ENCODE measurements around the gene OR2T35.
"Not testable (repeated sequence)": the region's sequence is repeated elsewhere in the genome, so short reads cannot be mapped to it uniquely, and the experiment has no call there.

Gene OR2T35

GRCh38 chr1:248655354-248655753 is 10.3 kb upstream of the OR2T35 start, which contains the start of gene OR2T27:
OR2T27 (minus strand) TSS chr1:248655528; CDS start chr1:248650884, 4,644 bp downstream.
- H2AFZ ChIP-seq (ENCODE audit: low read length); H3F3A ChIP-seq (ENCODE audit: insufficient read depth, low read length); H3K9me3 ChIP-seq (ENCODE audit: low read length); H3K4me3 ChIP-seq (ENCODE audit: low read depth, low read length, poor library complexity, severe bottlenecking); H3K9me2 ChIP-seq (ENCODE audit: low read depth, low read length); H4K20me1 ChIP-seq (ENCODE audit: insufficient read depth, low read length); H3K27me3 ChIP-seq (ENCODE audit: insufficient read depth, low read length); H3K4me1 ChIP-seq (ENCODE audit: insufficient read depth, low read length, severe bottlenecking); H3K36me3 ChIP-seq (ENCODE audit: insufficient read depth, low read length); H3K79me2 ChIP-seq (ENCODE audit: insufficient read depth, low read length); H3K4me2 ChIP-seq (ENCODE audit: low read length); H3K27ac ChIP-seq (ENCODE audit: low read depth, low read length, poor library complexity, severe bottlenecking); H3K9ac ChIP-seq (ENCODE audit: low read length): not testable (repeated sequence)

- H3K36me3 ChIP-seq (ENCODE audit: insufficient read depth, low read length); H3K9me2 ChIP-seq (ENCODE audit: low read depth, low read length); H2AFZ ChIP-seq (ENCODE audit: low read length); H3F3A ChIP-seq (ENCODE audit: insufficient read depth, low read length); H3K9me3 ChIP-seq (ENCODE audit: low read length); H4K20me1 ChIP-seq (ENCODE audit: insufficient read depth, low read length); H3K9ac ChIP-seq (ENCODE audit: low read length); H3K4me1 ChIP-seq (ENCODE audit: insufficient read depth, low read length, severe bottlenecking); H3K79me2 ChIP-seq (ENCODE audit: insufficient read depth, low read length); H3K27ac ChIP-seq (ENCODE audit: low read depth, low read length, poor library complexity, severe bottlenecking); H3K4me3 ChIP-seq (ENCODE audit: low read depth, low read length, poor library complexity, severe bottlenecking); H3K4me2 ChIP-seq (ENCODE audit: low read length); H3K27me3 ChIP-seq (ENCODE audit: insufficient read depth, low read length): not testable (repeated sequence)
Observed at GRCh38 chr1:248648770-248649536, 3.9 kb upstream of the OR2T35 start.

GRCh38 chr1:248642971-248643651 is 2.0 kb downstream of the OR2T35 start:
- H3K9me3 ChIP-seq (ENCODE audit: low read length); H3K4me2 ChIP-seq (ENCODE audit: low read length); H4K20me1 ChIP-seq (ENCODE audit: insufficient read depth, low read length); H3K9me2 ChIP-seq (ENCODE audit: low read depth, low read length); H3K27ac ChIP-seq (ENCODE audit: low read depth, low read length, poor library complexity, severe bottlenecking); H3K9ac ChIP-seq (ENCODE audit: low read length); H3K79me2 ChIP-seq (ENCODE audit: insufficient read depth, low read length); H3K4me3 ChIP-seq (ENCODE audit: low read depth, low read length, poor library complexity, severe bottlenecking); H3K27me3 ChIP-seq (ENCODE audit: insufficient read depth, low read length); H3K36me3 ChIP-seq (ENCODE audit: insufficient read depth, low read length); H2AFZ ChIP-seq (ENCODE audit: low read length); H3K4me1 ChIP-seq (ENCODE audit: insufficient read depth, low read length, severe bottlenecking); H3F3A ChIP-seq (ENCODE audit: insufficient read depth, low read length): not testable (repeated sequence)

- not testable (repeated sequence) for H3K27me3 ChIP-seq (ENCODE audit: insufficient read depth, low read length); H4K20me1 ChIP-seq (ENCODE audit: insufficient read depth, low read length); H3K9me3 ChIP-seq (ENCODE audit: low read length); H2AFZ ChIP-seq (ENCODE audit: low read length); H3K36me3 ChIP-seq (ENCODE audit: insufficient read depth, low read length); H3F3A ChIP-seq (ENCODE audit: insufficient read depth, low read length); H3K4me1 ChIP-seq (ENCODE audit: insufficient read depth, low read length, severe bottlenecking); H3K79me2 ChIP-seq (ENCODE audit: insufficient read depth, low read length); H3K9ac ChIP-seq (ENCODE audit: low read length); H3K4me3 ChIP-seq (ENCODE audit: low read depth, low read length, poor library complexity, severe bottlenecking); H3K4me2 ChIP-seq (ENCODE audit: low read length); H3K9me2 ChIP-seq (ENCODE audit: low read depth, low read length); H3K27ac ChIP-seq (ENCODE audit: low read depth, low read length, poor library complexity, severe bottlenecking)
Observed at GRCh38 chr1:248641583-248641982, 3.5 kb downstream of the OR2T35 start.

- H3K9ac ChIP-seq (ENCODE audit: low read length); H2AFZ ChIP-seq (ENCODE audit: low read length); H3K9me3 ChIP-seq (ENCODE audit: low read length); H3F3A ChIP-seq (ENCODE audit: insufficient read depth, low read length); H3K27me3 ChIP-seq (ENCODE audit: insufficient read depth, low read length); H4K20me1 ChIP-seq (ENCODE audit: insufficient read depth, low read length); H3K79me2 ChIP-seq (ENCODE audit: insufficient read depth, low read length); H3K4me3 ChIP-seq (ENCODE audit: low read depth, low read length, poor library complexity, severe bottlenecking); H3K36me3 ChIP-seq (ENCODE audit: insufficient read depth, low read length); H3K4me1 ChIP-seq (ENCODE audit: insufficient read depth, low read length, severe bottlenecking); H3K27ac ChIP-seq (ENCODE audit: low read depth, low read length, poor library complexity, severe bottlenecking); H3K4me2 ChIP-seq (ENCODE audit: low read length); H3K9me2 ChIP-seq (ENCODE audit: low read depth, low read length): not testable (repeated sequence)
Observed at GRCh38 chr1:248640906-248641305, 4.2 kb downstream of the OR2T35 start.

- H3K36me3 ChIP-seq (ENCODE audit: insufficient read depth, low read length); H4K20me1 ChIP-seq (ENCODE audit: insufficient read depth, low read length); H3F3A ChIP-seq (ENCODE audit: insufficient read depth, low read length); H2AFZ ChIP-seq (ENCODE audit: low read length); H3K4me3 ChIP-seq (ENCODE audit: low read depth, low read length, poor library complexity, severe bottlenecking); H3K9me2 ChIP-seq (ENCODE audit: low read depth, low read length); H3K9ac ChIP-seq (ENCODE audit: low read length); H3K27me3 ChIP-seq (ENCODE audit: insufficient read depth, low read length); H3K27ac ChIP-seq (ENCODE audit: low read depth, low read length, poor library complexity, severe bottlenecking); H3K9me3 ChIP-seq (ENCODE audit: low read length); H3K79me2 ChIP-seq (ENCODE audit: insufficient read depth, low read length); H3K4me1 ChIP-seq (ENCODE audit: insufficient read depth, low read length, severe bottlenecking); H3K4me2 ChIP-seq (ENCODE audit: low read length): not testable (repeated sequence)
Observed at GRCh38 chr1:248639652-248640051, 5.4 kb downstream of the OR2T35 start.

- H3K4me3 ChIP-seq (ENCODE audit: low read depth, low read length, poor library complexity, severe bottlenecking); H4K20me1 ChIP-seq (ENCODE audit: insufficient read depth, low read length): not testable (repeated sequence)
Observed at GRCh38 chr1:248636612-248637011, 8.5 kb downstream of the OR2T35 start.

More at GRCh38 chr1:248636612-248637011, 8.5 kb downstream of the OR2T35 start:
- H3F3A ChIP-seq (ENCODE audit: insufficient read depth, low read length); H3K27me3 ChIP-seq (ENCODE audit: insufficient read depth, low read length); H3K9me2 ChIP-seq (ENCODE audit: low read depth, low read length); H3K9ac ChIP-seq (ENCODE audit: low read length); H3K27ac ChIP-seq (ENCODE audit: low read depth, low read length, poor library complexity, severe bottlenecking); H2AFZ ChIP-seq (ENCODE audit: low read length); H3K9me3 ChIP-seq (ENCODE audit: low read length); H3K36me3 ChIP-seq (ENCODE audit: insufficient read depth, low read length); H3K4me2 ChIP-seq (ENCODE audit: low read length); H3K4me1 ChIP-seq (ENCODE audit: insufficient read depth, low read length, severe bottlenecking); H3K79me2 ChIP-seq (ENCODE audit: insufficient read depth, low read length): not testable (repeated sequence)

All from OCI-LY1 (cell line).